DOHH2 (cell line): ENCODE measurements around the gene GPD2.

Experiments used
- H3F3A ChIP-seq: fragments of 200-600 bp; sonication (generic), shearing (Covaris generic); 2 replicates; pipeline ENCODE4 v1.6.0; 2016; ENCODE audit warnings: antibody characterized with exemption, mild to moderate bottlenecking; ENCODE audit not compliant: control insufficient read depth, insufficient read depth
- H3K27ac ChIP-seq: fragments of 200-600 bp; sonication (generic); 2 replicates; pipeline ENCODE4 v1.5.1; 2014; ENCODE audit warnings: low read depth, mild to moderate bottlenecking, low read length, moderate library complexity
- H3K27me3 ChIP-seq: fragments of 200-600 bp; sonication (generic); 2 replicates; pipeline ENCODE4 v1.6.1; 2014; ENCODE audit warnings: mild to moderate bottlenecking, low read length, mixed read lengths; ENCODE audit not compliant: control insufficient read depth
- H3K36me3 ChIP-seq: fragments of 200-600 bp; sonication (generic); 2 replicates; pipeline ENCODE4 v1.6.1; 2014; ENCODE audit warnings: mild to moderate bottlenecking, low read length, moderate library complexity, mixed read lengths; ENCODE audit not compliant: control insufficient read depth
- H3K4me1 ChIP-seq: fragments of 200-600 bp; sonication (generic); 2 replicates; pipeline ENCODE4 v1.6.1; 2014; ENCODE audit warnings: mild to moderate bottlenecking, low read length, mixed read lengths; ENCODE audit not compliant: control insufficient read depth
- H3K4me2 ChIP-seq: fragments of 200-600 bp; sonication (generic); 2 replicates; pipeline ENCODE4 v1.6.0; 2014; ENCODE audit warnings: mild to moderate bottlenecking, low read length, moderate library complexity
- H3K4me3 ChIP-seq: fragments of 200-600 bp; sonication (generic); 2 replicates; pipeline ENCODE4 v1.5.1; 2014; ENCODE audit warnings: mild to moderate bottlenecking, low read length, mixed read lengths
- H3K79me2 ChIP-seq: fragments of 200-600 bp; sonication (generic); 2 replicates; pipeline ENCODE4 v1.6.1; 2014; ENCODE audit warnings: mild to moderate bottlenecking, low read length, mixed read lengths; ENCODE audit not compliant: control insufficient read depth
- H3K9me2 ChIP-seq: fragments of 200-600 bp; sonication (generic); replicated peaks from 2 replicates; pipeline ENCODE4 v1.6.1; 2014; ENCODE audit warnings: mild to moderate bottlenecking, low read length, mixed read lengths; ENCODE audit not compliant: control insufficient read depth
- H3K9me3 ChIP-seq: fragments of 200-600 bp; sonication (generic); 2 replicates; pipeline ENCODE4 v1.6.1; 2014; ENCODE audit warnings: antibody characterized with exemption, low read length, mixed read lengths; ENCODE audit not compliant: control insufficient read depth, insufficient read depth
- H4K20me1 ChIP-seq: fragments of 200-600 bp; sonication (generic); 2 replicates; pipeline ENCODE4 v1.6.0; 2014; ENCODE audit warnings: low read depth, mild to moderate bottlenecking, antibody characterized with exemption, low read length, moderate library complexity; ENCODE audit not compliant: control insufficient read depth, insufficient read depth
- EZH2phosphoT487 ChIP-seq: fragments of 200-600 bp; sonication (generic); IDR thresholded peaks from 2 replicates; pipeline ENCODE4 v1.6.1; 2017; ENCODE audit warnings: borderline replicate concordance, mild to moderate bottlenecking, antibody characterized with exemption, low read length, moderate library complexity, mixed read lengths
- TF ChIP-seq, protein P1 (sequence below): fragments of 200-600 bp; sonication (generic); IDR thresholded peaks from one replicate; pipeline ENCODE4 v1.5.1; 2014; ENCODE audit warnings: antibody characterized with exemption, mild to moderate bottlenecking, low read depth, low read length; ENCODE audit not compliant: poor library complexity, severe bottlenecking

Gene GPD2

DNA sequence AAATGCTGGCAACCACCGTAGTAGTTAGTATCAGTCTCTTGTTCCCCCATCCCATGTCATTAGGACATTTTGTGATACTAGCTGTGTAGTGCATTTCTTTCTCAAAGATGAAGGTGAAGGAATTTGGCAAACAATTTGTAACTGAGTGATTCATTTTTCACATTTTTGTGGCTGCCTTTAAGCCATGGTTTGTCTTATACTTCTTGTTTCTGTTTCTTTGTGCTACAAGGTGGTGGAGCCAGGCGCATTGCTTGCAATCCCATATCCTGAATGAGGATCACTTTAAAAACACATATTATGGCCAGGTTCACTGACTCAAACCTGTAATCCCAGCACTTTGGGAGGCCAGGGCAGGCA is 40.6 kb downstream of the GPD2 start:
- Histone ChIP-seq H3K4me2 (no peak overlapping the region), H3K4me3 (no peak overlapping the region), H3K36me3 (no peaks in the 10 kb centered on the region), H3K4me1 (peaks cover 7% of the 10 kb centered on the region), H3K9me3 (no peaks in the 10 kb centered on the region), H3K9me2 (no peaks in the 10 kb centered on the region; the same call in 1 of the 2 replicates), H3K27ac (no peak overlapping the region), H3F3A (no peaks in the 10 kb centered on the region), H4K20me1 (no peaks in the 10 kb centered on the region), H3K79me2 (no peaks in the 10 kb centered on the region), H3K27me3 (no peaks in the 10 kb centered on the region)
- TF ChIP-seq, protein P1, sequence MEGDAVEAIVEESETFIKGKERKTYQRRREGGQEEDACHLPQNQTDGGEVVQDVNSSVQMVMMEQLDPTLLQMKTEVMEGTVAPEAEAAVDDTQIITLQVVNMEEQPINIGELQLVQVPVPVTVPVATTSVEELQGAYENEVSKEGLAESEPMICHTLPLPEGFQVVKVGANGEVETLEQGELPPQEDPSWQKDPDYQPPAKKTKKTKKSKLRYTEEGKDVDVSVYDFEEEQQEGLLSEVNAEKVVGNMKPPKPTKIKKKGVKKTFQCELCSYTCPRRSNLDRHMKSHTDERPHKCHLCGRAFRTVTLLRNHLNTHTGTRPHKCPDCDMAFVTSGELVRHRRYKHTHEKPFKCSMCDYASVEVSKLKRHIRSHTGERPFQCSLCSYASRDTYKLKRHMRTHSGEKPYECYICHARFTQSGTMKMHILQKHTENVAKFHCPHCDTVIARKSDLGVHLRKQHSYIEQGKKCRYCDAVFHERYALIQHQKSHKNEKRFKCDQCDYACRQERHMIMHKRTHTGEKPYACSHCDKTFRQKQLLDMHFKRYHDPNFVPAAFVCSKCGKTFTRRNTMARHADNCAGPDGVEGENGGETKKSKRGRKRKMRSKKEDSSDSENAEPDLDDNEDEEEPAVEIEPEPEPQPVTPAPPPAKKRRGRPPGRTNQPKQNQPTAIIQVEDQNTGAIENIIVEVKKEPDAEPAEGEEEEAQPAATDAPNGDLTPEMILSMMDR, result no peak
- TF ChIP-seq EZH2phosphoT487, result no peak

- H3F3A ChIP-seq, result no peaks in the 10 kb centered on the region
- H3K4me3 ChIP-seq, result no peak overlapping the region
- H3K27me3 ChIP-seq, result no peaks in the 10 kb centered on the region
- H3K27ac ChIP-seq, result no peak overlapping the region
- H3K4me2 ChIP-seq, result no peak overlapping the region
- H3K4me1 ChIP-seq, result peaks cover 21% of the 10 kb centered on the region
- H3K9me3 ChIP-seq, result no peaks in the 10 kb centered on the region
- TF ChIP-seq, protein P1, result no peak
- no peak for TF ChIP-seq EZH2phosphoT487
- H3K79me2 ChIP-seq, result no peaks in the 10 kb centered on the region
- H4K20me1 ChIP-seq, result no peaks in the 10 kb centered on the region
- H3K36me3 ChIP-seq, result no peaks in the 10 kb centered on the region
- H3K9me2 ChIP-seq, result no peaks in the 10 kb centered on the region
Observed at GRCh38 chr2:156480376-156480775, 44.2 kb downstream of the GPD2 start.

DNA sequence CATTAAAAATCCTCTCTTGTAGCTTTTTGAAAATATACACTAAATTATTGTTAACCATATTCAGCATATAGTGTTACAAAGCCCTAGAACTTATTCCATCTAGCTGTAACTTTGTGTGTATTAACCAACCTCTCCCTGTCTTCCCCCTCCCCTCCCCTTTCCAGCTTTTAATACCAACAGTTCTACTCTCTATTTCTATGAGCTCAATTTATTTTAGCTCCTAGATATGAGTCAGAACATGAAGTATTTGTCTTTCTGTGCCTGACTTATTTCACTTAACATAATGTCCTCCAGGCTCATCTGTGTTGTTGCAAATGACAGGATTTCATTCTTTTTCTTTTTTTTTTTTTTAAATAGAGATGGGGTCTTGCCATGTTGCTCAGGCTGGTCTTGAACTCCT is 45.1 kb downstream of the GPD2 start:
- Histone ChIP-seq H3K4me2 (no peak overlapping the region), H3K9me2 (no peaks in the 10 kb centered on the region), H3F3A (no peaks in the 10 kb centered on the region), H3K4me3 (no peak overlapping the region), H4K20me1 (no peaks in the 10 kb centered on the region), H3K36me3 (no peaks in the 10 kb centered on the region), H3K4me1 (peaks cover 21% of the 10 kb centered on the region), H3K27me3 (no peaks in the 10 kb centered on the region), H3K79me2 (no peaks in the 10 kb centered on the region), H3K27ac (no peak overlapping the region), H3K9me3 (no peaks in the 10 kb centered on the region)
- TF ChIP-seq EZH2phosphoT487, result no peak
- TF ChIP-seq, protein P1, result no peak
